ENCODE data around the gene MRPL47. TPM values are rescaled to one million over a fixed set of nuclear protein-coding genes. Genes with fewer than 3 reads are reported as not detected.

Gene MRPL47
- total RNA-seq, 1 experiment from 2014 or later: 75.5 TPM

GRCh38 chr3:179551349-179552105 lies 52.9 kb downstream of the MRPL47 start:
- no peak overlapping the region for H2BK120ac ChIP-seq (ENCODE audit: low read depth, low read length, poor library complexity, severe bottlenecking)
- Mint-ChIP-seq H3K36me3 (ENCODE audit: insufficient read depth in 1 of 3, low read depth in 3 of 3) (no peaks in the 10 kb centered on the region), H3K27me3 (ENCODE audit: low read depth) (no peaks in the 10 kb centered on the region), H3K4me1 (peaks cover 6 to 9% of the 10 kb centered on the region in 2 experiments), H3K9me3 (no peaks in the 10 kb centered on the region), H3K27ac (no peak overlapping the region), H3K4me3 (no peak overlapping the region)
- no peak overlapping the region for H3K27ac ChIP-seq (ENCODE audit: insufficient read length, low read depth, low read length)
- H2AK5ac ChIP-seq (ENCODE audit: insufficient read length, low read length): no peak overlapping the region
- H2BK20ac ChIP-seq (ENCODE audit: low read depth, low read length, poor library complexity, severe bottlenecking): no peak overlapping the region
- H3K4me2 ChIP-seq (ENCODE audit: insufficient read depth, insufficient read length, low read length): no peak overlapping the region
- WGBS (ENCODE audit: extremely low coverage, insufficient read length, low lambda C conversion rate): no CpG with 5 or more reads among the region's 4 CpGs
- no peak overlapping the region for H3K9ac ChIP-seq (ENCODE audit: extremely low read depth, insufficient read length, low read length)
- no peak overlapping the region for H2BK12ac ChIP-seq (ENCODE audit: insufficient read length, low read depth, low read length)
- H3K9me3 ChIP-seq (ENCODE audit: control insufficient read depth, low read depth, low read length): no peaks in the 10 kb centered on the region
- no peak for DNase-seq
- H3K27me3 ChIP-seq (ENCODE audit: insufficient read depth, low read length): no peaks in the 10 kb centered on the region
- H3K14ac ChIP-seq (ENCODE audit: insufficient read depth, low read length): no peak overlapping the region
- H3K4me1 ChIP-seq (ENCODE audit: insufficient read depth, low read length): no peaks in the 10 kb centered on the region; the same call in 1 of the 2 replicates
- no peak for TF ChIP-seq CTCF (conservative IDR thresholded peaks at IDR 0.05)
- no peaks in the 10 kb centered on the region for H4K20me1 ChIP-seq (ENCODE audit: control insufficient read depth, insufficient read depth, insufficient read length)
- H2BK15ac ChIP-seq (ENCODE audit: low read depth, low read length): no peak overlapping the region
- H4K91ac ChIP-seq (ENCODE audit: insufficient read length, low read depth, low read length): no peak overlapping the region
- no peak overlapping the region for H3K4ac ChIP-seq (ENCODE audit: low read depth, low read length)
- no peaks in the 10 kb centered on the region for H3K79me2 ChIP-seq (ENCODE audit: insufficient read depth, low read length)
- H3K23ac ChIP-seq (ENCODE audit: insufficient read length, low read depth, low read length): no peak overlapping the region
- H3K23me2 ChIP-seq (ENCODE audit: insufficient read length, low read depth, low read length, poor library complexity, severe bottlenecking): no peaks in the 10 kb centered on the region
- H3K56ac ChIP-seq (ENCODE audit: insufficient read length, low read depth, low read length): no peak overlapping the region
- no peak overlapping the region for H2BK5ac ChIP-seq (ENCODE audit: insufficient read length, low read length)
- H4K8ac ChIP-seq (replicated peaks; ENCODE audit: insufficient read length, low read depth, low read length): no peak overlapping the region
- no peaks in the 10 kb centered on the region for H3K79me1 ChIP-seq (ENCODE audit: insufficient read depth, low read depth, low read length, poor library complexity, severe bottlenecking)
- H3K18ac ChIP-seq (ENCODE audit: insufficient read length, low read depth, low read length): no peak overlapping the region
- no peak overlapping the region for H2AFZ ChIP-seq (ENCODE audit: low read length)
- H4K5ac ChIP-seq (ENCODE audit: insufficient read length, low read depth, low read length): no peak overlapping the region
- no peak overlapping the region for H3T11ph ChIP-seq (ENCODE audit: low read length)
